LNCAP (cell line): ENCODE data around the gene SAMHD1.

Experiments used
- CTCF ChIP-seq: fragments of 450-650 bp; IDR thresholded peaks from 2 replicates; pipeline ENCODE4 v1.5.1; 2017; ENCODE audit warnings: mild to moderate bottlenecking

Gene SAMHD1

GRCh38 chr20:36937402-36937770 lies 14.1 kb downstream of the SAMHD1 start:
- TF ChIP-seq CTCF = no peak

- TF ChIP-seq CTCF = no peak
These were observed 15.2 kb downstream of the SAMHD1 start for GRCh38 chr20:36936341-36936740.

- TF ChIP-seq CTCF = no peak
These were observed 18.8 kb downstream of the SAMHD1 start for GRCh38 chr20:36932476-36933426.

GRCh38 chr20:36929691-36930090 lies 21.8 kb downstream of the SAMHD1 start:
- no peak for TF ChIP-seq CTCF

GRCh38 chr20:36929290-36929689 lies 22.2 kb downstream of the SAMHD1 start:
- no peak for TF ChIP-seq CTCF

- TF ChIP-seq CTCF = no peak
These were observed 23.8 kb downstream of the SAMHD1 start for GRCh38 chr20:36927704-36928103.

- TF ChIP-seq CTCF = no peak
These were observed 24.8 kb downstream of the SAMHD1 start for GRCh38 chr20:36926653-36927200.
